Embryonic facial prominence (tissue), 1 donor: ENCODE data around the gene BCORL1.

Experiments used
- DNase-seq: peaks from one replicate; pipeline ENCODE4 v3.0.0-alpha.2; 2016; ENCODE audit errors: extremely low spot score

BCORL1 gene

DNA sequence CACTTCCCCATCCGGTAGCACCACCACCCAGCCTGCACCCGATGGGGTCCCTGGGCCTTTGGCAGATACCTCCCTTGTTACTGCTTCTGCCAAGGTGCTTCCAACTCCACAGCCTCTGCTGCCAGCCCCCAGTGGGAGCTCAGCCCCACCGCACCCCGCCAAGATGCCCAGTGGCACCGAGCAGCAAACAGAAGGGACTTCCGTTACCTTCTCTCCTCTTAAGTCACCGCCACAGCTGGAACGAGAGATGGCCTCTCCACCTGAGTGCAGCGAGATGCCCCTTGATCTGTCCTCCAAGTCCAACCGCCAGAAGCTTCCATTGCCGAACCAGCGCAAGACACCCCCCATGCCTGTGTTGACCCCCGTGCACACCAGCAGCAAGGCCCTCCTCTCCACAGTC, 31.9 kb downstream of the BCORL1 start:
- no peak for DNase-seq

DNA sequence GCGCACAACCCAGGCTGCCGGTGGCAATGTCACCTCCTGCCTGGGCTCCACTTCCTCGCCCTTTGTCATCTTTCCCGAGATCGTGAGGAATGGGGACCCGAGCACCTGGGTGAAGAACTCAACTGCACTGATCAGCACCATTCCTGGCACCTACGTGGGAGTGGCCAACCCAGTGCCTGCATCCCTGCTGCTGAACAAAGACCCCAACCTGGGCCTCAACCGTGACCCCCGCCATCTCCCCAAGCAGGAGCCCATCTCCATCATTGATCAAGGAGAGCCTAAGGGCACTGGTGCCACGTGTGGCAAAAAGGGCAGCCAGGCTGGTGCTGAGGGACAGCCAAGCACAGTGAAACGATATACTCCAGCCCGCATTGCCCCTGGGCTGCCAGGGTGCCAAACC, 32.3 kb downstream of the BCORL1 start:
- no peak for DNase-seq

DNA sequence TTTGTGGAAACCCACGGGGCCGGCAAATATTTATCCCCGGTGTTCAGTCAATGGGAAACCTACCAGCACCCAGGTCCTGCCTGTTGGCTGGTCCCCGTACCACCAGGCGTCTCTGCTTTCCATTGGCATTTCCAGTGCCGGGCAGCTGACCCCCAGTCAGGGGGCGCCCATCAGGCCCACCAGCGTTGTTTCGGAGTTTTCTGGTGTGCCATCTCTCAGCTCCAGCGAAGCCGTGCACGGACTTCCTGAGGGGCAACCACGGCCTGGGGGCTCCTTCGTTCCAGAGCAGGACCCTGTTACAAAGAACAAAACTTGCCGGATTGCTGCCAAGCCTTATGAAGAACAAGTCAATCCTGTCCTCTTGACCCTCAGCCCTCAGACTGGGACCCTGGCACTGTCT, 32.7 kb downstream of the BCORL1 start:
- no peak for DNase-seq

DNA sequence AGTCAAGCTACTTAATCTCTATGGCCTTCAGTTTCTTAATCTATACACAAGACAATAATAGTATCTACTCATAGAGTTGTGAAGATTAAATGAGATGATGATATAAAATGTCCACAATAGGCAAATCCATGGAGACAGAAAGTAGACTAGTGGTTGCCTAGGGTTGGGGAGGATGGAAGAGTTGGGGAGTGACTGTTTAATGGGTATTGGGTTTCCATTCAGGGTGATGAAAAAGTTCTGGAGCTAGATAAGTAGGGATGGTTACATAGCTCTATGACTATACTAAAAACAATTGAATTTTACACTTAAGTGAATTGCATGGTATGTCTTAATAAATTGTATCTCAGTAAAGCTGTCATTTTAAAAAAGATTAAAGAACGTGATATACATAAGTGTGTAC, 35.7 kb downstream of the BCORL1 start:
- DNase-seq = no peak

DNA sequence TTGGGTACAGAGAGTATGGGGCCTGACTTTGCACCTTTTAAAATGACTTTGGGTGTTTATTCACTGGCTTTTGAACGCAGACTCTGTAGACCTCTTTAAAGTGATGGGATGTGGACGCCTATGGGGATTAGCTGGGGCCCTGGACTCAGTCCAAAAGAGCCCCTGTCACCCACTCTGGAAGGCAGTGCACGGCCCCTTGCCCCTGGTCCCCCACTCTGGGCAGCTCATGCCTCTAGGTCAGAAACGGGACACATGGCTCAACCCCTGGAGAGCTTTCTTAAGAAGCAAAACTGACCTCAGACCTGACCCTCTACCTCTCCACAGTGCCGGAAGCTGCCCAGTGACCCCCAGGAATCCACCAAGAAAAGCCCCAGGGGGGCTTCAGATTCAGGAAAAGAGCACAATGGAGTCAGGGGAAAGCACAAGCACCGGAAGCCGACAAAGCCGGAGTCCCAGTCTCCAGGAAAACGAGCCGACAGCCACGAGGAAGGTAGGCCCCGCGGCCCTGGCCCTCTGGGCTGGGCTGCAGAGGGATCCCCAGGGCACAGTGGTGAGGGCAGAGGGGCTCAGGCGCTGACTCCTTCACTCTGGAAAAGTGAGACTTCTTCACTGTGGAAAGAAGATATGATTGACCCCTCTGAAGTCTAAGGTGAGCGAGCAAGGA, 38.4 kb downstream of the BCORL1 start:
- DNase-seq = no peak

DNA sequence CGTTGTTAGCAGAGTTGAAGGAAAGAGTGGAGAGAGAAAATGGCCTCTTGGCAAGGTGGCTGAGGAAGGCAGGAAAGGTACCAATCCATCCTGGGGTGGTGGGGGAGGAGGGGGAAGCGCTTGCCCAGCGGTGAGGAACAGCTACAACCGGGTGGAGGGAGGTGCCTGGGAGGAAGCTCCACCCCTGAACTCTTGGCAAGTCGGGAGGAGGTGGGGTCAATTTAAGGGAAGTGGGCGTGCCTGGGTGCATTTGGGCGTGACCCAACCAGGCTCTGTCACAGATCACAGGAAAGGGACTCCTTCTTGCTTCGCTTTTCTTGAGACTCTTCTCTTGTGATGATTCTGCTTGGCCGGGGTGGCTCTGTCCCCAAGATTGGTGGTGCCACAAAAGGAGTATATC, 41.7 kb downstream of the BCORL1 start:
- DNase-seq = no peak

DNA sequence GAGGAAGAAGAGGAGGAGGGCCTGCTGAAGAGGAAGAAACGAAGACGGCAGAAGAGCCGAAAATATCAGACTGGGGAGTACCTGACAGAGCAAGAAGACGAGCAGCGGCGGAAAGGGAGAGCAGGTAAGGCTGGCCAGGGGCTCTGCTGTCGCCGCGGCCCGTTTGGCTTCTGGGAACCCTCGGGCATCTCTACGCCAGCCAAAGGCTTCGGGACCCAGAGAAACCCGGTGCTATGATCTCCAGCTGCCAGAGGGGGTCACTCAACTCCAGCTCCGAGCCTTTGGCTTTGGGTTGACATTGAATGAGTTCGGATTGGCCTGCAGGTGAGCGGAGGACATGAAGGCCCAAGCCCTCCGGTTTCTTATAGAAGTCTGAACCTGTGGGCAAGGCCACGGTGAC, 42.8 kb downstream of the BCORL1 start:
- no peak for DNase-seq

DNA sequence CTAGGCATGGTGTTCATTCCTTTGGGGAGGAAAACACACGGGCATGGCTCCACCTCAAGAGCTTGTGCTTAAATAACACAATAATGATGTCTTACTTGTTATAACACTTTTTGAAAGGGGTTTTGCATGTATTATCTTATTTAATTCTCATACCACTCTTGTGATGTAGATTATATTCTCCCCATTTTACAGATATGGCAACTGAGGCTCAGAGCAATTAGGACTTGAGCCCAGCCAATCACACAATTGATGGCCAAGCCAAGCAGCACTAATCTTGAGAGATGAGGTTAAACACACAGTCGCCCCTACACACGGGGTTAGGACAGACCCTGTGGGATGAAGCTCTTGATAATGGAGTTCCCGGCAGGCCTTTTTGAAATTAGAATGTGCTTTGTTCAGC, 45.1 kb downstream of the BCORL1 start:
- no peak for DNase-seq

DNA sequence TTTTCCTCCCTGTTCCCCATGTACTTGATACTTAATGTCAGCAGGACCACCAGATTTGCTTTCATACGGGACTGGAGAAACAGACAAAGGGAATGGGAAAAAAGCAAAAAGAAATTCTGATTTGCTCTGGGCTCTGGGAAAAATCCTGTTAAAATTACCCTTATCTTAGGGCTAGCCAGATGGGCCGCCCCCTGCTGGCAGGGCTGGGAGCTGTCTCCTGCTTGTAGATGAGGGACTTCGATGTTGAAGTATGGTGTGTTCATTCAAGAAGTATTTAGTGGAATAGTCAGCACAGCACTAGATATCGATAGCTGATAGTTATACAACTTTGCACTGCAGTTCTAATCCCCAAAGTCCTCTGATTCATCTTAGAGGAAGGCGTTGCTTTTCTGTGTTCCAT, 45.8 kb downstream of the BCORL1 start:
- no peak for DNase-seq

DNA sequence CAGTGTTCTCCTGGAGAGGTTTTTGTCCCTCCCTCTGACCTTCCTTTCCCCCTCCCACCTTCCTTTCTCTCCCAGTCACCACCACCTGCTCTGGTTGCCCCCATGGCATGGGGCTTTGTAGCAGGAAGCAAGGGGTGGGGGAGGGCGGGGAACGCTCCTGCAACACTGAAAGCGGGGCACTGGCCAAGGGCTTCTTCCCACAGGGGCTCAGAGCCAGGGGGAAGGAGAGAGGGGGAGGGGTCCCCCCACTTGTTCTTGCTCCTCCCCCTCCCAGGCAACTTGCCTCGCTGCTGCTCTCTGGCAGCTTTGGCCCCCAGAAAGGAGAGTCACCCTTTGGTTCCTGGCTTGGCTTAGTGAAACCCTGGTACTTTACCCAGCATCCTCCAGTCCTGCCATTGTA, 48.4 kb downstream of the BCORL1 start:
- DNase-seq = no peak

DNA sequence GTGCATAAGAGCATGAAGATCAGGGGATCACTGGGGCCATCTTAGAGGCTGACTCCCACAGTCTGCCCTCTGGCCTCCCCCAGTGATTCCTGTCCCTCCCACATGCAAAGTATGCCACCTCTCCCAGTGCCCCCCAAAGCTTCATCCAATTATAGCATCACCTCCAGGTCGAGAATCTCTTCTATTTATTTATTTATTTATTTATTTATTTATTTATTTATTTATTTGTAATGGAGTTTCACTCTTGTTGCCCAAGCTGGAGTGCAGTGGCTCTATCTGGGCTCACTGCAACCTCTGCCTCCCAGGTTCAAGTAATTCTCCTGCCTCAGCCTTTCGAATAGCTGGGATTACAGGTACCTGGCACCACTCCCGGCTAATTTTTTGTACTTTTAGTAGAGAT, 50.1 kb downstream of the BCORL1 start:
- no peak for DNase-seq

DNA sequence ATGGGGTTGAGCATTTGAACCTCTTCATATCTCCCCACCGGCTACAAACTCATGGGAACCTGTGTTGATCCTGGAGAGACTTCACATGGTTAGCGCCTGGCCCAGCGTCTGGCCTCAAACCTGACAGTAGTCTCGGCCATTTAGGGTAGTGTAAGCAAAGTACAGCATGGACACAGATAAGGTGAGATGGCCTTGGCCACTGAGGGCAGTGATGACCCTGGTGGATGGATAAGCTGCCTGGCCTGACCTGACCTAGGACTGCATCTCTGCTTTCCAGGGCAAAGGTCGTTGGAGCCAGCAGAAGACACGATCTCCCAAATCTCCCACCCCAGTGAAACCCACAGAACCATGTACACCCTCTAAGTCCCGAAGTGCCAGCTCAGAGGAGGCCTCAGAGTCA, 51.7 kb downstream of the BCORL1 start:
- no peak for DNase-seq

DNA sequence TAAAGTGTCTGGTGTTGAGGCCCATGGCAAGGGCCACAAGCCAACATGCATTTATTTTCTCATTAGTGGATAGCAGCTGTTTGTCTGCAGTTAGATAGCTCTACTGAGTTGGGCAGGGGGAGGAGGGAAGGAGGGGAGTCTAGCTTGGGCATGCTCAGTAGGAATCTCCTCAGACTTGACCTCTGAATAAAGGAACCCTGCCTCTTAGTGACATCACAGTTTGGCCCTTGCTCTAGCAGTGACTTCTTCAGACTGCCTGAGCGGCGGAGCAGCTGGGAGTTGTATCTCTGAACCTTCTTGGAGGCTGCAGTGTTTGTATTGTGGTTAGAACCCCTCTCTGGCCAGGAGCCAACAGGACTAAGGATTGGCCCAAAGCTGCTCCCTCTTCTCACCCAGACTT, 57.4 kb downstream of the BCORL1 start:
- DNase-seq = no peak

DNA sequence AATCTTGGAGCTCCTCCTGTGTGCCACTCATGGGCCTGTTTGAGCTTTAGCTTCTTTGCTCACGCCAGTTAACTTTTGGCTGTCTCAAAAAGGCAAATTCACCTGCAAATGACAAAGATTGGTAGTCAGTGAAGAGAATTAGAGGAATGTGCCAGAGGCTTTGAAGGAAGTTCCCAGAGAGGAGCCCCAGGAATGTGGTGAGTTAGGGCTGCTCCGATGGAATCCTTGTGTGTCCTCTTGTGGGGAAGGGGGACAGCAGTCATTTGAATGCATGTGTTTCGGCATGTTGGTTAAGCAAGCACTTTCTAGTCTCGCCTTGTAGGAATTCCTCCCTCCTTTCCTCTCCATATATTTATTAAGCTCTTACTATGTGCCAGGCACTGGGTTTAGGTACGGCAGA, 65.0 kb downstream of the BCORL1 start:
- DNase-seq = no peak

DNA sequence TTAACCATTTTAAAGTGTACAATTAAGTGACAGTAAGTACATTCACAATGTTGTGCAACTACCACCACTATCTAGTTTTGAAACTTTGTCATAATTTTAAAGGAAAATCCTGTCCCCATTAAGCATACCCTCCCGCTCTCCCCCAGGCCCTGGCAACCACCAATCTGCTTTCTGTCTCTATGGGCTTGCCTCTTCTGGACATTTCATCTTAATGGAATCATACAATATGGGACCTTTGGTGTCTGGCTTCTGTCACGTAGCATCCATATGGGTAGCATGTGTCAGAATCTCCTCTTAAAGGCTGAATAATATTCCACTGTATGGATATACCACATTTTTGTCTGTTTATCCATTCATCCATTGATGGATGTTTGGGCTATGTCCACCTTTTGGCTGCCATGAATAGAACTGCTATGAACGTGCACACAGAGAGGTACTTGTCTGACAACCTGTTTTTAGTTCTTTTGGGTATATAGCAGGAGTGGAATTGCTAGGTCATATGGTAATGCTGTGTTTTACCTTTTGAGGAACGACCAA, 66.3 kb downstream of the BCORL1 start:
- no peak for DNase-seq

DNA sequence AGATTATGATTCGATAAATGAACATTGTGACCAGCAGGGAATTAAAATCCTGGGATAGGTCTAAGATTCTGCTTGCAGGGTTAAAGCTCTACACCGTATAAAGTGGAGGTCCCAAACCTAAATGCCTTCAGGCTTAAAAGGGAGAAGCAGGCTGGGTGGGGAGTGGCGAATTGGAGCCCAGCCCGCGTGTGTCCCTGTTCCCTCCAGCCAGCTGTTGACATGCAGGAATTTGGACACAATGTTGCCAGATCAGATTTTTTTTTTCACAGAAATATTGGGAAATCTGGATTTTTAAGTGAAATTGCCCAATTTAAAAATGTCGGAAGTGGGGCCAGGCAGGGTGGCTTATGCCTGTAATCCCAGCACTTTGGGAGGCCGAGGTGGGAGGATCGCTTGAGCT, 67.4 kb downstream of the BCORL1 start:
- no peak for DNase-seq

DNA sequence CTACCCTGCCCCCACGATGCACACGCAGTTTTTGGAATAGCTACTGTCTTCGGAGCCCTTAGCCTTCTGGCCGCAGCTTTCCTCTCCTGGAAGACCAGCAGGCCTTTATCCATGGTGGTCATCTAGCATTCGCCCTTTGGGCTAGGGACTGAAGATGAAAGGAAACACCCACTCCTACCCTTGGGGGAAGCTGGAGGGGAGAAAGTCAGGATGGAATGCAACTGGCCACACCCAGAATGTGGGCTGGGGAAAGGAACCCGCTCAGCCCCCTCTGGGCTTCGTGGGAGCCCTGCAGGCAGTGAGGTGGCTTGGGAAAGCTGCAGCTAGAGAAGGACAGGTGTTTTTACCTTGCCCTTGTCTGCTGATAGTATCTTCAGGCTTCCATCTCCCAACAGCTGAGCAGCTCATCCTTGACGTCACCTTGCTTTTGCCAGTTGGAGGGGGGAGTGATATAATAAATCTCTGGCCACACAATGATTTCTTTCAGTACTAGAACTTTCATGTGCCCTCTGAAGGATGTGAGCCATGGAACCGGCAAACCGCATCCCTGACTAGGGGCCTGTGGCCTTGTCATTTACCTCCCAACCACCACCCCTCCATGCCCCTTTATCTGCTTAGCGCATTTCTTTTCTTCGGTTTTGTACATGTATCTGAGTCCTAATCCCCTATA, 68.9 kb downstream of the BCORL1 start:
- no peak for DNase-seq

DNA sequence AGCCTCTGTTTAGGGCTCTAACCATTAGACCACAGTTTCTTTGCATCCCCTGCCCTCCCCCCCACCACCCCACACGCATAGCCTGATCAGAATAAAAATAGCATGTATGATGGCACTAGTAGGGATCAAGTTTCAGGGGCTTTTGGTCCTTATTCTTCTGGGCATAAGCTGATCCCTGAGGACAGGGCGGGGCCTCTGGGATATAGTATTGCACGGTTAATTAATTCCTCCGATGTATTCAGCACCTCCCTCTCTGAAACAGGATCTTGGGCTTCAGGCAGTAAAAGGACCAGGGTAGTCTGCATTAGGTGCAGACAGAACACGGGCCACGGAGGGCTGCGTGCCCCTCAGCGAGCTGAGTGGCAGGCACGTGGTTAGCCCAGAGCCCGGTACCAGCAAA, 70.8 kb downstream of the BCORL1 start:
- no peak for DNase-seq

DNA sequence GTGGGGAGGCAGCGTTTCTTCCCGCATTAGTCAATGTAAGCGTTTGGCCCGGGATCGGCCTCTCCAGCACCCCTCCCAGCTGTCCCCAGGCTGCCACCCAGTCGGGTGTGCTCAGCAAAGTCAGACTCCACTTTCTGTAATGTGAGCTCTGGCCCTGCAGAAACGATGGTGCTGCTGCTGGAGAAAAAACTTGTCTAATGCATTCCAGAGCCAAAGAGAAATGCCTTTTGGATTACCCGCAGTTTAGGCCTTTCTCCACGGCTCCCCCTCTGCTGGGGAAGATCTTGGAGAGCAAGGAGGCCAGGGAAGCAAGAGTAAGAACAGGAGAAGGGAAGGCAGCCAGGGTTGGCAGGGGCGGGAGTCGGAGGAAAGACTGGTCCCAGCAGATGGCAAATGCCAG, 72.7 kb downstream of the BCORL1 start:
- DNase-seq = peak; percentile 31

DNA sequence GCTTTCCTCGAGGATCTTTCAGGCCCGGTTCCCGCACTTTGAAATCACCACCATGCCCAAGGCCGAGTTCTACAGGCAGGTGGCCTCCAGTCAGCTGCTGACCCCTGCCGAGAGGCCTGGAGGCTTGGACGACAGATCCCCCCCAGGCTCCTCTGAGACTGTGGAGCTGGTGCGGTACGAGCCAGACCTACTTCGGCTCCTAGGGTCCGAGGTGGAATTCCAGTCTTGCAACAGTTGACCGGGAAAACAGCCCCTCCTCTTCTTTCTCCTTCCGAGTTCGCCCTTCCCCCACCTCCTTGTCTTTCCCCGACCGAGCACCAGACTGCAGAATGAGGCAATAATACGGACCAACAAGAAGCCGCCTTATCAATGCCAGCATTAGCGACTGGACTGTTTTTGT, 73.5 kb downstream of the BCORL1 start:
- DNase-seq = no peak

DNA sequence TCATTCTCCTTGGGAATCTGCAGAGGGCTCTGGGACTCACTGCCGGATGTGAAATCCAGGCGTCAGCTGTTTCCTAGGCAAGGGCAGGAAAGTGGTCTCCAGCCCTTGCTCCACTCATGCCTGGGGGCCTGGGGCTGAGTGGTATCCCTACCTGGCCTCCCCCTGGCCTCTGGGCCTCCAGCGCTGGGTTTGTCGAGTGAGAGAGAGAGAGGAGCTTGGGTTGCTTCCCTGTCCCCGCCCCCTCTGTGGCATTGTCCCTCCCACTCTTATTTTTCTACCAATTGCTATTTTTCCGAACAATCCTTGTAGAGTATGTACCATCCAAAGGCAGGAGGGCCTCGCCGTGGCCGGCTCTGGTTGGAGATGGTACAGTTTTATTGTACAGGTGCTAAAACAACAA, 74.8 kb downstream of the BCORL1 start:
- DNase-seq = no peak

DNA sequence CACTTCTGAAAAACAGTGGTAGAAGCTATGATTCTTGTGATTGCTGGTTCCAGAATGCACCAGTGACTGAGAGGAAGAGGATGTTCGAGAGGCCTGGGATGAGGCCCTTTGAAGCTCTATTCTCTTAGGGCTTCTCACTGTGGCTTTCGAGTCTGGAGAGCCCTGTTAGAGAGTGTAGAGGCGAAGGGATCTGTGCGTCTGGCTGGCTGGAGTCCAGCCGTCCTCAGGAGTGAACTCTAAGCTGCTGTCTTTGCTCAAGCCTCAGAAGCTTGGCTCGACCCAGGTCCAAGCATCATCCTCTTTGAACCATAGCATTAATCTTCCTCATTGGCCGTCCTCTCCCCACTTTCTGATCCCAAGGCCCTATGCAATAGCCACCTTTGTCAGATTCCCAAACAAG, 76.2 kb downstream of the BCORL1 start:
- no peak for DNase-seq

DNA sequence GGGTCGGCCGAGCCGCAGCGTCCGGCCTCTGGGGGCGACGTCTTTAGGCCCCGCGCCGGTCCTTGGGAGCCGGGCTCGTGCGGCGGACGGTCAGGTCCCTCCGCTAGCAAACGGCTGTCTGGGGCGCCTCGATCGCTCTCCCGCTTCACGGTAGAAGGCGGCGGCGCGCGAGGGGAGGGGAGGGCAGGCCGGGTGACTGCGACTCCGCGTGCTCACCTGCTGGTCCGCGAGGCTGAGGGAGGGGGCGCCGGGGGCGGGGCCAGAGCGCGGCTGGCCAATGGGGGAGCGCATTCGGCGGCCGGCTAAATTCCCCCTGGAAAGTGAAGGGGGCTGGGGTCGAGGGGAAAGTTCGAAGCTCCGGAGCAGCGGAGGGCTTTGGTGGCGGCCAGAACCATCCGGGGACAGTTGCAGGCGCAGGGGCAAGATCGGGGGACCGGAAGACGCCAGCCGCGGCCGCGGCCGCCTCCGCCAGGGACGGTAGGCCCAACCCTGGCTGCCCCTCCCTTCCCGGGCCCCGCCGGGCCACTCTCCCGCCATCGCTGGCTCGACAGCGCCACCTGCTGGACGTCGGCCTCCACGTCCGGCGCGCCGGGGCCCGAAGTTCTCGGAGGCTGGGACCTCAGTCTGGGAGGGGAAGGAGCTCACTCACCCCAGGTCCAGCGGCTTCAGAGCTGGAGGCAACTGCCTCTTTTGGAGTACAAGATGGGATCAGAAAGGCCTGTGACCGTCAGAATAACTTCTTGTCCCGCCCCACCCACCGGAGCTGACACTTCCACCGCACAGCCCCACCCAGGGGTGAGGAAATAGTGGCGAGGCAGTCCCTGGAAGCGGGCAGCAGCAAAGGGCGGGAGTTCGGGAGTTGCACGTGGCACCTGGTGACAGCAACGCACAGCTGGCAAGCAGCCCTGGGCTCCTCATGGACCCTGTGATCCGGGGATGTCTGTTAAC, 78.0 kb downstream of the BCORL1 start:
- DNase-seq = no peak
